H1 (cell line): ENCODE data around the gene TMEM140. TPM values are rescaled to one million over a fixed set of nuclear protein-coding genes. Genes with fewer than 3 reads are reported as not detected.

Experiments
- CTCF ChIA-PET: fragments of 300-600 bp; sonication (Branson Sonifier 250); formaldehyde crosslinking; loops from one replicate; lab custom pipeline; 2021; ENCODE audit not compliant: partially characterized antibody; lab: Charles Lee
- POLR2A ChIA-PET: fragments of 300-600 bp; sonication (Branson Sonifier 250); formaldehyde crosslinking; loops from one replicate; lab custom pipeline; 2021; ENCODE audit warnings: inconsistent platforms; ENCODE audit not compliant: partially characterized antibody; lab: Charles Lee
- DNase-seq, 2 experiments: peaks; one replicate each; pipeline versions ENCODE4 v3.0.0 to v3.0.0-alpha.2; 2010 to 2022; ENCODE audit warnings: low spot score in 2 of 2, low read depth in 1 of 2, mixed read lengths in 1 of 2
- FAIRE-seq: peaks from 2 replicates; lab custom pipeline; 2011; peaks lifted over from hg19 to GRCh38; lab: Jason Lieb, UNC
- H2AFZ ChIP-seq: 2 replicates; pipeline ENCODE4 v1.8.1; 2012; ENCODE audit warnings: low read length, inconsistent platforms
- H2AK5ac ChIP-seq: 2 replicates; pipeline ENCODE4 v1.6.1; 2013; ENCODE audit warnings: low read depth, low read length
- H2BK120ac ChIP-seq: replicated peaks from 2 replicates; pipeline ENCODE3; 2013; ENCODE audit warnings: low read depth, low read length, inconsistent platforms
- H2BK12ac ChIP-seq: 2 replicates; pipeline ENCODE4 v1.6.1; 2013; ENCODE audit warnings: low read depth, low read length
- H2BK15ac ChIP-seq: 2 replicates; pipeline ENCODE4 v1.6.1; 2013; ENCODE audit warnings: low read length
- H2BK20ac ChIP-seq: 2 replicates; pipeline ENCODE4 v1.6.1; 2013; ENCODE audit warnings: low read length
- H2BK5ac ChIP-seq: 2 replicates; pipeline ENCODE4 v1.6.1; 2013; ENCODE audit warnings: low read depth, low read length
- H3K14ac ChIP-seq: 2 replicates; pipeline ENCODE4 v1.6.1; 2013; ENCODE audit warnings: inconsistent platforms; ENCODE audit not compliant: insufficient read length
- H3K18ac ChIP-seq: 2 replicates; pipeline ENCODE4 v1.6.1; 2013; ENCODE audit warnings: low read length; ENCODE audit errors: extremely low read depth
- H3K23ac ChIP-seq: 2 replicates; pipeline ENCODE4 v1.6.1; 2013; ENCODE audit warnings: inconsistent platforms; ENCODE audit not compliant: insufficient read length
- H3K23me2 ChIP-seq: 2 replicates; pipeline ENCODE4 v1.6.1; 2013; ENCODE audit warnings: low read depth, low read length
- H3K27ac ChIP-seq: 2 replicates; pipeline ENCODE4 v1.6.1; 2011; ENCODE audit warnings: low read depth, low read length, inconsistent platforms
- H3K27me3 ChIP-seq, 4 experiments: replicated peaks in 1 of 4; 1 replicate in 1 of 4; 2 replicates in 3 of 4; pipeline versions ENCODE4 v1.6.1 to v1.8.1; 2011 to 2013; ENCODE audit warnings: low read length in 3 of 4, mild to moderate bottlenecking in 3 of 4, inconsistent platforms in 2 of 4, mixed read lengths in 2 of 4, moderate library complexity in 1 of 4; ENCODE audit not compliant: control insufficient read depth in 3 of 4, insufficient read depth in 3 of 4; ENCODE audit errors: extremely low read depth in 1 of 4
- H3K36me3 ChIP-seq, 4 experiments: 2 replicates each; pipeline versions ENCODE4 v1.6.1 to v1.8.1; 2011 to 2013; ENCODE audit warnings: mild to moderate bottlenecking in 4 of 4, low read length in 3 of 4, moderate library complexity in 2 of 4, control low read depth in 1 of 4, inconsistent platforms in 1 of 4; ENCODE audit not compliant: insufficient read depth in 4 of 4, control insufficient read depth in 2 of 4
- H3K4ac ChIP-seq: replicated peaks from 2 replicates; pipeline ENCODE3; 2013; ENCODE audit warnings: low read length, low read depth, mixed read lengths, inconsistent platforms; ENCODE audit not compliant: insufficient read length
- H3K4me1 ChIP-seq, 4 experiments: replicated peaks in 1 of 4; 1 replicate in 1 of 4; 2 replicates in 3 of 4; pipeline versions ENCODE4 v1.6.1 to v1.8.1; 2011 to 2013; ENCODE audit warnings: low read length in 3 of 4, inconsistent platforms in 2 of 4, mixed read lengths in 1 of 4; ENCODE audit not compliant: insufficient read depth in 4 of 4, control insufficient read depth in 3 of 4
- H3K4me2 ChIP-seq, 2 experiments: 2 replicates each; pipeline versions ENCODE4 v1.6.1 to v1.8.1; 2011 to 2013; ENCODE audit warnings: low read depth in 2 of 2, low read length in 2 of 2, control low read depth in 1 of 2, inconsistent platforms in 1 of 2, mild to moderate bottlenecking in 1 of 2; ENCODE audit not compliant: insufficient read depth in 1 of 2
- H3K4me3 ChIP-seq, 4 experiments: fragments of 200-600, 300-600 bp in 1 of 4; sonication (generic), shearing (Covaris generic), sonication (Bioruptor Twin) in 1 of 4; 2 replicates each; pipeline versions ENCODE4 v1.5.1 to v1.8.1; 2011 to 2016; ENCODE audit warnings: low read length in 4 of 4, low read depth in 3 of 4, control low read depth in 2 of 4, inconsistent platforms in 2 of 4, mild to moderate bottlenecking in 2 of 4, mixed read lengths in 1 of 4, moderate library complexity in 1 of 4; ENCODE audit not compliant: insufficient read depth in 2 of 4; ENCODE audit errors: extremely low read depth in 1 of 4
- H3K56ac ChIP-seq: replicated peaks from 2 replicates; pipeline ENCODE3; 2013; ENCODE audit warnings: low read depth, mild to moderate bottlenecking, mixed read lengths, low read length, inconsistent platforms; ENCODE audit not compliant: insufficient read length
- H3K79me1 ChIP-seq: 2 replicates; pipeline ENCODE4 v1.6.1; 2013; ENCODE audit warnings: low read depth, low read length, control low read depth
- H3K79me2 ChIP-seq, 2 experiments: 2 replicates each; pipeline versions ENCODE4 v1.6.1 to v1.8.1; 2012 to 2013; ENCODE audit warnings: low read length in 2 of 2, mild to moderate bottlenecking in 2 of 2, inconsistent platforms in 1 of 2; ENCODE audit not compliant: insufficient read depth in 2 of 2, control insufficient read depth in 1 of 2
- H3K9ac ChIP-seq, 4 experiments: replicated peaks in 1 of 4; 1 replicate in 1 of 4; 2 replicates in 3 of 4; pipeline versions ENCODE4 v1.6.1 to v1.8.1; 2011 to 2013; ENCODE audit warnings: low read depth in 3 of 4, low read length in 3 of 4, control low read depth in 2 of 4, mild to moderate bottlenecking in 2 of 4, moderate library complexity in 2 of 4, inconsistent platforms in 1 of 4; ENCODE audit errors: extremely low read depth in 1 of 4
- H3K9me3 ChIP-seq, 2 experiments: 2 replicates each; pipeline versions ENCODE4 v1.6.1 to v1.8.1; 2012 to 2013; ENCODE audit warnings: mild to moderate bottlenecking in 2 of 2, moderate library complexity in 2 of 2, control low read depth in 1 of 2, inconsistent platforms in 1 of 2, low read depth in 1 of 2, low read length in 1 of 2, mixed read lengths in 1 of 2; ENCODE audit not compliant: insufficient read depth in 2 of 2
- H4K20me1 ChIP-seq, 2 experiments: replicated peaks in 1 of 2; 2 replicates each; pipeline versions ENCODE3 to v1.8.1; 2011 to 2013; ENCODE audit warnings: inconsistent platforms in 2 of 2, low read length in 2 of 2, mild to moderate bottlenecking in 1 of 2; ENCODE audit not compliant: insufficient read depth in 2 of 2, control insufficient read depth in 1 of 2
- H4K5ac ChIP-seq: 2 replicates; pipeline ENCODE4 v1.6.1; 2013; ENCODE audit warnings: low read length, low read depth, mixed read lengths, inconsistent platforms; ENCODE audit not compliant: insufficient read length
- H4K8ac ChIP-seq: 2 replicates; pipeline ENCODE4 v1.8.0; 2013; ENCODE audit warnings: mild to moderate bottlenecking, moderate library complexity, low read length, inconsistent platforms; ENCODE audit not compliant: insufficient read depth; ENCODE audit errors: extremely low read depth
- H4K91ac ChIP-seq: replicated peaks from 2 replicates; pipeline ENCODE3; 2013; ENCODE audit warnings: low read length, mixed read lengths, inconsistent platforms; ENCODE audit not compliant: insufficient read length
- BRCA1 ChIP-seq: IDR thresholded peaks from 2 replicates; pipeline ENCODE4 v1.6.1; 2012; ENCODE audit warnings: low read depth, low read length, improper control_type of control experiment
- CBX8 ChIP-seq: fragments of 300-800, 300-1000 bp; sonication (generic); IDR thresholded peaks from 2 replicates; pipeline ENCODE4 v1.7.1; 2016; ENCODE audit warnings: low read depth, low read length, borderline replicate concordance
- EP300 ChIP-seq, 2 experiments: IDR thresholded peaks; 1 replicate in 1 of 2; 2 replicates in 1 of 2; pipeline ENCODE4 v1.6.1; 2011 to 2012; ENCODE audit warnings: low read depth in 2 of 2, low read length in 2 of 2, mild to moderate bottlenecking in 2 of 2, borderline replicate concordance in 1 of 2, inconsistent platforms in 1 of 2, moderate library complexity in 1 of 2
- GABPA ChIP-seq: IDR thresholded peaks from 2 replicates; pipeline ENCODE4 v1.6.1; 2011; ENCODE audit warnings: mild to moderate bottlenecking, low read length, moderate library complexity, borderline replicate concordance; ENCODE audit not compliant: insufficient read depth
- HDAC6 ChIP-seq: IDR thresholded peaks from one replicate; pipeline ENCODE4 v1.7.1; 2012; ENCODE audit warnings: low read depth, mild to moderate bottlenecking, inconsistent platforms, low read length, moderate library complexity
- JUND ChIP-seq: IDR thresholded peaks from 2 replicates; pipeline ENCODE4 v1.6.1; 2011; ENCODE audit warnings: mild to moderate bottlenecking, improper control_type of control experiment, low read length
- MAFK ChIP-seq: IDR thresholded peaks from 2 replicates; pipeline ENCODE4 v1.6.1; 2012; ENCODE audit warnings: low read depth, mild to moderate bottlenecking, improper control_type of control experiment, low read length
- POLR2AphosphoS5 ChIP-seq: IDR thresholded peaks from 2 replicates; pipeline ENCODE4 v1.6.1; 2011; ENCODE audit warnings: low read depth, low read length
- RNF2 ChIP-seq: fragments of 200-900, 300-1000 bp; sonication (generic); IDR thresholded peaks from 2 replicates; pipeline ENCODE4 v1.7.1; 2016; ENCODE audit warnings: borderline replicate concordance, low read depth, mild to moderate bottlenecking, antibody characterized with exemption, low read length; ENCODE audit not compliant: poor library complexity, severe bottlenecking; ENCODE audit errors: missing control alignments
- SP2 ChIP-seq: IDR thresholded peaks from 2 replicates; pipeline ENCODE4 v1.6.1; 2012; ENCODE audit warnings: mild to moderate bottlenecking, low read length, inconsistent platforms
- SP4 ChIP-seq: IDR thresholded peaks from 2 replicates; pipeline ENCODE4 v1.6.1; 2012; ENCODE audit warnings: low read length, inconsistent platforms
- SUZ12 ChIP-seq: fragments of 200-600 bp; sonication (generic); IDR thresholded peaks from 2 replicates; pipeline ENCODE4 v1.6.1; 2012; ENCODE audit warnings: mild to moderate bottlenecking, inconsistent platforms, low read length, moderate library complexity, mixed read lengths
- TAF1 ChIP-seq: IDR thresholded peaks from 2 replicates; pipeline ENCODE4 v1.6.1; 2011; ENCODE audit warnings: mild to moderate bottlenecking, low read depth, low read length
- WGBS, 2 experiments: shearing (Covaris generic) in 1 of 2; methylation state at CpG; one replicate each; pipeline versions ENCODE4 v1.1.6 to v1.1.7; 2013 to 2015; ENCODE audit warnings: low lambda C conversion rate in 2 of 2, mixed read lengths in 2 of 2, inconsistent platforms in 1 of 2, low coverage in 1 of 2, missing lambda C conversion rate in 1 of 2; ENCODE audit not compliant: insufficient replicate concordance in 2 of 2, insufficient coverage in 1 of 2, insufficient read length in 1 of 2; ENCODE audit errors: extremely low coverage in 1 of 2, missing lambda C conversion rate in 1 of 2; 5-methylcytosine and 5-hydroxymethylcytosine counted together
- polyA plus RNA-seq, 7 experiments: library from polyadenylated mRNA; depleted of rRNA in 3 of 7; stranded (reverse) in 5 of 7; unstranded in 2 of 7; fragments of >200 nt in 5 of 7; fragments of 200-250 nt in 2 of 7; gene quantifications; 1 replicate in 5 of 7; 2 replicates in 1 of 7; 4 replicates in 1 of 7; pipeline versions ENCODE4 v1.2.1 to v1.2.3, GENCODE V29; 2011 to 2013; ENCODE audit warnings: missing spikeins in 2 of 7, mixed read lengths in 2 of 7
- total RNA-seq: library from RNA; stranded (reverse); fragmentation: NEBNext Ultra II Directional; extraction: Animal tissue kit (Norgen Biotek cat#: 25700); gene quantifications from 2 replicates; pipeline ENCODE4 v1.2.1, GENCODE V29; 2021
- TF ChIP-seq, protein P1 (sequence below): IDR thresholded peaks from 2 replicates; pipeline ENCODE4 v1.6.1; 2011; ENCODE audit warnings: low read length, improper control_type of control experiment

The TMEM140 gene
- total and polyA plus RNA-seq, 2 of the 8 experiments (the other 6 are each of a cell fraction or from before 2014, with no cell fraction given), result not detected

- H3K23me2 ChIP-seq, result no peaks in the 10 kb centered on the region
- no peak overlapping the region for H3K23ac ChIP-seq
- H3K4me1 ChIP-seq, result no peaks in the 10 kb centered on the region
- H2BK20ac ChIP-seq, result no peak overlapping the region
- H2AK5ac ChIP-seq, result no peak overlapping the region
- H3K27me3 ChIP-seq, result no peaks in the 10 kb centered on the region
- no peak overlapping the region for H3K18ac ChIP-seq
- H3K4me2 ChIP-seq, result no peak overlapping the region
- no peak for DNase-seq
- 84% methylated on average over 1 of the region's 1 CpG; no CpG with 5 or more reads in 1 of the 2 experiments for WGBS, 2 experiments
- H4K91ac ChIP-seq, result no peak overlapping the region
- no peak overlapping the region for H3K9ac ChIP-seq
- no peak overlapping the region for H4K5ac ChIP-seq
- no peaks in the 10 kb centered on the region for H3K79me2 ChIP-seq
- no peak overlapping the region for H4K8ac ChIP-seq
- no peak overlapping the region for H3K27ac ChIP-seq
- H2BK120ac ChIP-seq, result no peak overlapping the region
- H3K9me3 ChIP-seq, result no peaks in the 10 kb centered on the region
- no peak overlapping the region for H2BK15ac ChIP-seq
- H2AFZ ChIP-seq, result no peak overlapping the region
- no peak overlapping the region for H3K4ac ChIP-seq
- POLR2A ChIA-PET, result no interaction called here
- H3K56ac ChIP-seq, result no peak overlapping the region
- H3K14ac ChIP-seq, result no peak overlapping the region
- FAIRE-seq, result no peak
- H2BK5ac ChIP-seq, result no peak overlapping the region
- no peaks in the 10 kb centered on the region for H4K20me1 ChIP-seq
- H2BK12ac ChIP-seq, result no peak overlapping the region
- H3K79me1 ChIP-seq, result no peaks in the 10 kb centered on the region
- CTCF ChIA-PET, result interaction anchor here (0.6 to 2.2 kb wide), 5 partner anchors 14 to 706 kb away, joined by 3 to 8 read pairs (median 4); no protein-coding TSS in a partner anchor
- H3K4me3 ChIP-seq, result no peak overlapping the region
- H3K36me3 ChIP-seq, result no peaks in the 10 kb centered on the region
- TF ChIP-seq SUZ12, result no peak
- TF ChIP-seq, protein P1, sequence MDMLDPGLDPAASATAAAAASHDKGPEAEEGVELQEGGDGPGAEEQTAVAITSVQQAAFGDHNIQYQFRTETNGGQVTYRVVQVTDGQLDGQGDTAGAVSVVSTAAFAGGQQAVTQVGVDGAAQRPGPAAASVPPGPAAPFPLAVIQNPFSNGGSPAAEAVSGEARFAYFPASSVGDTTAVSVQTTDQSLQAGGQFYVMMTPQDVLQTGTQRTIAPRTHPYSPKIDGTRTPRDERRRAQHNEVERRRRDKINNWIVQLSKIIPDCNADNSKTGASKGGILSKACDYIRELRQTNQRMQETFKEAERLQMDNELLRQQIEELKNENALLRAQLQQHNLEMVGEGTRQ, result no peak
- TF ChIP-seq EP300 (IDR thresholded peaks at IDR 0.05; ENCODE audit: borderline replicate concordance in 1 of 2, low read depth in 2 of 2, low read length in 2 of 2), result no peak
- no peak for TF ChIP-seq CBX8
- no peak for TF ChIP-seq GABPA
- TF ChIP-seq JUND, result no peak
- no peak for TF ChIP-seq SP2
- no peak for TF ChIP-seq HDAC6
- TF ChIP-seq MAFK, result no peak
- TF ChIP-seq BRCA1, result no peak
- no peak for TF ChIP-seq RNF2
- TF ChIP-seq TAF1, result no peak
- no peak for TF ChIP-seq SP4
- no peak for TF ChIP-seq POLR2AphosphoS5
Observed at GRCh38 chr7:135128931-135129330, 18.9 kb upstream of the TMEM140 start.
